IMR-90 (cell line): Measurements from ENCODE around the gene CADM4.

Experiments
- CTCF ChIP-seq: conservative IDR thresholded peaks from 2 replicates; pipeline ENCODE4 v1.5.1; 2012; ENCODE audit warnings: mild to moderate bottlenecking, low read depth, low read length, improper control_type of control experiment
- ELK1 ChIP-seq: fragments of 150-350 bp; IDR thresholded peaks from 2 replicates; pipeline ENCODE4 v1.6.1; 2016; ENCODE audit warnings: low read depth, mild to moderate bottlenecking, low read length, moderate library complexity, borderline replicate concordance
- MAZ ChIP-seq: IDR thresholded peaks from 2 replicates; pipeline ENCODE4 v1.6.1; 2012; ENCODE audit warnings: low read depth, mild to moderate bottlenecking, low read length, improper control_type of control experiment, moderate library complexity, borderline replicate concordance
- MXI1 ChIP-seq: IDR thresholded peaks from 2 replicates; pipeline ENCODE4 v1.6.1; 2012; ENCODE audit warnings: low read depth, mild to moderate bottlenecking, low read length, moderate library complexity, borderline replicate concordance
- NFE2L2 ChIP-seq: fragments of 150-350 bp; IDR thresholded peaks from 2 replicates; pipeline ENCODE4 v1.6.1; 2016; ENCODE audit warnings: low read depth, mild to moderate bottlenecking, low read length
- POLR2A ChIP-seq: IDR thresholded peaks from 2 replicates; pipeline ENCODE4 v1.6.1; 2012; ENCODE audit warnings: mild to moderate bottlenecking, low read depth, low read length
- RAD21 ChIP-seq: IDR thresholded peaks from 2 replicates; pipeline ENCODE4 v1.6.1; 2012; ENCODE audit warnings: low read length, improper control_type of control experiment

- TF ChIP-seq CTCF (no peak), POLR2A (no peak), RAD21 (no peak), NFE2L2 (no peak), MXI1 (no peak), MAZ (no peak), ELK1 (no peak)
These were observed 28.3 kb upstream of the CADM4 start for GRCh38 chr19:43667876-43668405.
